ENCODE results near the gene SMCO3. TPM values are rescaled to one million over a fixed set of nuclear protein-coding genes. Genes with fewer than 3 reads are reported as not detected.

The SMCO3 gene
- total and polyA plus RNA-seq, 10 of the 15 experiments (the other 5 are each of a cell fraction or from before 2014, with no cell fraction given): 0.05 to 0.35 (median 0.10) TPM; not detected in 6

GRCh38 chr12:14770496-14771461 lies 43.2 kb downstream of the SMCO3 start (continued):
- TF ChIP-seq ATF2 (IDR thresholded peaks at IDR 0.05; ENCODE audit: low read length) (peak; percentile 85), BHLHE40 (IDR thresholded peaks at IDR 0.05; ENCODE audit: borderline replicate concordance in 1 of 2, low read depth in 2 of 2, low read length in 1 of 2) (peak; percentile 57 to 81), IRF4 (IDR thresholded peaks at IDR 0.05; ENCODE audit: low read depth, low read length) (0 out of 2 replicates have a peak, but pooled peaks have one; percentile 20), NR2C2 (IDR thresholded peaks at IDR 0.05; ENCODE audit: borderline replicate concordance, control insufficient read depth, insufficient read length, low read depth) (no peak), CHD4 (IDR thresholded peaks at IDR 0.05) (no peak), GATAD2B (conservative IDR thresholded peaks at IDR 0.05; ENCODE audit: low read depth) (peak; percentile 65; the same call in 1 of the 2 replicates), PAX5 (IDR thresholded peaks at IDR 0.05; ENCODE audit: borderline replicate concordance, low read depth, low read length) (peak; percentile 5; the same call in 1 of the 2 replicates), TARDBP (IDR thresholded peaks at IDR 0.05; ENCODE audit: borderline replicate concordance) (no peak), ZNF24 (IDR thresholded peaks at IDR 0.05) (peak; percentile 34; the same call in 1 of the 2 replicates), SREBF1 (IDR thresholded peaks at IDR 0.05; ENCODE audit: low read length) (no peak), MXI1 (IDR thresholded peaks at IDR 0.05; ENCODE audit: low read depth, low read length) (peak; percentile 84), ESRRA (IDR thresholded peaks at IDR 0.05; ENCODE audit: low read length) (no peak), POU2F2 (IDR thresholded peaks at IDR 0.05; ENCODE audit: borderline replicate concordance, low read depth, low read length) (peak; percentile 99), KAT2A (conservative IDR thresholded peaks at IDR 0.05; ENCODE audit: control insufficient read depth, low read depth, low read length) (no peak), RB1 (IDR thresholded peaks at IDR 0.05; ENCODE audit: borderline replicate concordance) (no peak; the same call in 1 of the 2 replicates), ZNF592 (IDR thresholded peaks at IDR 0.05) (no peak), POLR2AphosphoS5 (IDR thresholded peaks at IDR 0.05; ENCODE audit: low read length) (peak; percentile 98), SIX5 (IDR thresholded peaks at IDR 0.05; ENCODE audit: low read depth, low read length, severe bottlenecking) (no peak), MEF2A (IDR thresholded peaks at IDR 0.05; ENCODE audit: insufficient read depth, low read depth, low read length) (peak; percentile 65), CHD1 (IDR thresholded peaks at IDR 0.05; ENCODE audit: low read depth, low read length) (peak; percentile 94), MTA2 (IDR thresholded peaks at IDR 0.05; ENCODE audit: low read depth) (no peak; the same call in 1 of the 2 replicates), FOS (IDR thresholded peaks at IDR 0.05; ENCODE audit: borderline replicate concordance, extremely low read depth, insufficient read length) (no peak)
